Upper lobe of left lung (tissue), 6 donors: ENCODE data around the gene GRIA3. TPM values are rescaled to one million over a fixed set of nuclear protein-coding genes. Genes with fewer than 3 reads are reported as not detected.

Experiments
- ATAC-seq, 2 donors: fragments of 200-7000 bp; cut with Tn5 transposase; one replicate each; pipeline ENCODE4 v1.9.1; 2022; ENCODE audit warnings: mild to moderate bottlenecking in 2 of 2, moderate library complexity in 2 of 2; ENCODE audit not compliant: low FRiP score in 2 of 2
- DNase-seq, 2 donors: peaks; one replicate each; pipeline ENCODE4 v3.0.0-alpha.2; 2019 to 2020
- H3K27ac ChIP-seq, 4 donors: fragments of 200-600 bp; sonication (generic); one replicate each; pipeline ENCODE4 v1.5.1; 2016 to 2019
- H3K27me3 ChIP-seq, 4 donors: fragments of 200-600 bp; sonication (generic); one replicate each; pipeline ENCODE4 v1.5.1; 2017 to 2019
- H3K36me3 ChIP-seq, 4 donors: fragments of 200-600 bp; sonication (generic); one replicate each; pipeline ENCODE4 v1.5.1; 2016 to 2019
- H3K4me1 ChIP-seq, 4 donors: fragments of 200-600 bp; sonication (generic); one replicate each; pipeline ENCODE4 v1.5.1; 2018 to 2019
- H3K4me3 ChIP-seq, 4 donors: fragments of 200-600 bp; sonication (generic); one replicate each; pipeline ENCODE4 v1.5.1; 2017 to 2019; ENCODE audit warnings: mild to moderate bottlenecking in 2 of 4, moderate library complexity in 1 of 4
- H3K9me3 ChIP-seq, 4 donors: fragments of 200-600 bp; sonication (generic); one replicate each; pipeline ENCODE4 v1.5.1; 2018 to 2019
- CTCF ChIP-seq, 6 experiments: fragments of 450-650 bp in 4 of 6; fragments of 200-600 bp in 2 of 6; sonication (generic) in 2 of 6; IDR thresholded peaks; one replicate each; pipeline ENCODE4 v1.5.1; 2016 to 2019; ENCODE audit warnings: antibody characterized with exemption in 6 of 6
- EP300 ChIP-seq, 4 donors: sonication (generic); formaldehyde crosslinking; IDR thresholded peaks; one replicate each; pipeline ENCODE4 v1.5.1; 2017; ENCODE audit warnings: antibody characterized with exemption in 4 of 4, control low read depth in 2 of 4
- POLR2A ChIP-seq, 4 donors: fragments of 450-650 bp; IDR thresholded peaks; one replicate each; pipeline ENCODE4 v1.5.1; 2016 to 2017; ENCODE audit warnings: antibody characterized with exemption in 4 of 4, mild to moderate bottlenecking in 2 of 4
- POLR2AphosphoS5 ChIP-seq, 2 donors: sonication (generic); formaldehyde crosslinking; IDR thresholded peaks; one replicate each; pipeline ENCODE4 v1.5.1; 2017; ENCODE audit warnings: antibody characterized with exemption in 2 of 2
- WGBS, 2 donors: methylation state at CpG; one replicate each; pipeline ENCODE4 v1.1.5; 2017 to 2018; 5-methylcytosine and 5-hydroxymethylcytosine counted together
- total RNA-seq, 6 donors: library from RNA; depleted of rRNA in 4 of 6; stranded (reverse); fragments of >200 nt in 4 of 6; gene quantifications; one replicate each; pipeline versions ENCODE4 v1.1.0 to v1.2.1, GENCODE V29; 2016 to 2021
- donor health status: DM: no; HTN: no; CAD: no; lungs with moderate emphysema.
- donor health status: DM: no; HTN: yes; CAD: no; lungs with severe emphysema.

GRIA3 gene
- total RNA-seq, 6 donors from 2014 or later, result under 0.01 to 0.57 (median 0.29) TPM; not detected in 3

- Histone ChIP-seq H3K27me3 (no peaks in the 10 kb centered on the region), H3K9me3 (no peaks in the 10 kb centered on the region), H3K36me3 (no peaks in the 10 kb centered on the region), H3K4me1 (no peaks in the 10 kb centered on the region), H3K27ac (no peak overlapping the region), H3K4me3 (no peak overlapping the region)
- ATAC-seq, result no peak
- TF ChIP-seq POLR2A (IDR thresholded peaks at IDR 0.05), result no peak
- no peak for TF ChIP-seq POLR2AphosphoS5 (IDR thresholded peaks at IDR 0.05)
- no peak for TF ChIP-seq EP300 (IDR thresholded peaks at IDR 0.05)
- TF ChIP-seq CTCF (IDR thresholded peaks at IDR 0.05), result no peak
- no peak for DNase-seq
- 48 to 75% methylated on average over 7 of the region's 7 CpGs for WGBS, 2 donors
Observed at GRCh38 chrX:123170546-123170945, 13.5 kb upstream of the GRIA3 start.

- ATAC-seq (no peak), DNase-seq (no peak)
- 56 to 67% methylated on average over 3 of the region's 3 CpGs for WGBS, 2 donors
- no peaks in the 10 kb centered on the region for H3K9me3 ChIP-seq
- H3K36me3 ChIP-seq, result no peaks in the 10 kb centered on the region
- no peak overlapping the region for H3K4me3 ChIP-seq
- H3K27me3 ChIP-seq, result no peaks in the 10 kb centered on the region
- H3K4me1 ChIP-seq, result no peaks in the 10 kb centered on the region
- no peak overlapping the region for H3K27ac ChIP-seq
- TF ChIP-seq EP300 (IDR thresholded peaks at IDR 0.05) (no peak), POLR2A (IDR thresholded peaks at IDR 0.05) (no peak), POLR2AphosphoS5 (IDR thresholded peaks at IDR 0.05) (no peak), CTCF (IDR thresholded peaks at IDR 0.05) (no peak)
Observed at GRCh38 chrX:123171781-123172180, 12.3 kb upstream of the GRIA3 start.

GRCh38 chrX:123172869-123173268 lies 11.2 kb upstream of the GRIA3 start:
- WGBS, 2 donors, result 86 to 97% methylated on average over 2 of the region's 2 CpGs
- TF ChIP-seq POLR2AphosphoS5 (IDR thresholded peaks at IDR 0.05) (no peak), EP300 (IDR thresholded peaks at IDR 0.05) (no peak), CTCF (IDR thresholded peaks at IDR 0.05) (no peak), POLR2A (IDR thresholded peaks at IDR 0.05) (no peak)
- Histone ChIP-seq H3K9me3 (no peaks in the 10 kb centered on the region), H3K27me3 (no peaks in the 10 kb centered on the region), H3K27ac (no peak overlapping the region), H3K4me3 (no peak overlapping the region), H3K36me3 (no peaks in the 10 kb centered on the region), H3K4me1 (no peaks in the 10 kb centered on the region)
- DNase-seq, result no peak
- no peak for ATAC-seq

GRCh38 chrX:123173833-123174232 lies 10.2 kb upstream of the GRIA3 start:
- DNase-seq, result no peak
- Histone ChIP-seq H3K4me1 (no peaks in the 10 kb centered on the region), H3K9me3 (no peaks in the 10 kb centered on the region), H3K27me3 (no peaks in the 10 kb centered on the region), H3K27ac (no peak overlapping the region), H3K36me3 (no peaks in the 10 kb centered on the region), H3K4me3 (no peak overlapping the region)
- no peak for TF ChIP-seq EP300 (IDR thresholded peaks at IDR 0.05)
- no peak for TF ChIP-seq POLR2A (IDR thresholded peaks at IDR 0.05)
- no peak for TF ChIP-seq CTCF (IDR thresholded peaks at IDR 0.05)
- TF ChIP-seq POLR2AphosphoS5 (IDR thresholded peaks at IDR 0.05), result no peak
- no peak for ATAC-seq
- WGBS, 2 donors, result 26 to 42% methylated on average over 1 of the region's 1 CpG

GRCh38 chrX:123175366-123176122 lies 8.5 kb upstream of the GRIA3 start:
- H3K36me3 ChIP-seq, result no peaks in the 10 kb centered on the region
- no peak overlapping the region for H3K4me3 ChIP-seq
- no peaks in the 10 kb centered on the region for H3K4me1 ChIP-seq
- H3K9me3 ChIP-seq, result no peaks in the 10 kb centered on the region
- no peak overlapping the region for H3K27ac ChIP-seq
- TF ChIP-seq EP300 (IDR thresholded peaks at IDR 0.05), result no peak
- no peak for TF ChIP-seq POLR2A (IDR thresholded peaks at IDR 0.05)
- no peak for DNase-seq
- no peaks in the 10 kb centered on the region for H3K27me3 ChIP-seq
- no peak for ATAC-seq
